A549 treated with DMSO at 1 μM for 4 hours (cell line): ENCODE results near the gene ODAPH. TPM values are rescaled to one million over a fixed set of nuclear protein-coding genes. Genes with fewer than 3 reads are reported as not detected.

ENCODE experiments used
- total RNA-seq: library from RNA; stranded (reverse); fragments of 200-300 nt; extraction: Qiagen RNA extraction; gene quantifications from 5 replicates; pipeline ENCODE4 v1.2.3, GENCODE V29; 2022; ENCODE audit warnings: low read depth

Gene ODAPH, protein sequence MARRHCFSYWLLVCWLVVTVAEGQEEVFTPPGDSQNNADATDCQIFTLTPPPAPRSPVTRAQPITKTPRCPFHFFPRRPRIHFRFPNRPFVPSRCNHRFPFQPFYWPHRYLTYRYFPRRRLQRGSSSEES
- 0.16 to 0.23 TPM (median 0.21 TPM) in 4 of 5 replicates, not detected in the other for total RNA-seq

DNA sequence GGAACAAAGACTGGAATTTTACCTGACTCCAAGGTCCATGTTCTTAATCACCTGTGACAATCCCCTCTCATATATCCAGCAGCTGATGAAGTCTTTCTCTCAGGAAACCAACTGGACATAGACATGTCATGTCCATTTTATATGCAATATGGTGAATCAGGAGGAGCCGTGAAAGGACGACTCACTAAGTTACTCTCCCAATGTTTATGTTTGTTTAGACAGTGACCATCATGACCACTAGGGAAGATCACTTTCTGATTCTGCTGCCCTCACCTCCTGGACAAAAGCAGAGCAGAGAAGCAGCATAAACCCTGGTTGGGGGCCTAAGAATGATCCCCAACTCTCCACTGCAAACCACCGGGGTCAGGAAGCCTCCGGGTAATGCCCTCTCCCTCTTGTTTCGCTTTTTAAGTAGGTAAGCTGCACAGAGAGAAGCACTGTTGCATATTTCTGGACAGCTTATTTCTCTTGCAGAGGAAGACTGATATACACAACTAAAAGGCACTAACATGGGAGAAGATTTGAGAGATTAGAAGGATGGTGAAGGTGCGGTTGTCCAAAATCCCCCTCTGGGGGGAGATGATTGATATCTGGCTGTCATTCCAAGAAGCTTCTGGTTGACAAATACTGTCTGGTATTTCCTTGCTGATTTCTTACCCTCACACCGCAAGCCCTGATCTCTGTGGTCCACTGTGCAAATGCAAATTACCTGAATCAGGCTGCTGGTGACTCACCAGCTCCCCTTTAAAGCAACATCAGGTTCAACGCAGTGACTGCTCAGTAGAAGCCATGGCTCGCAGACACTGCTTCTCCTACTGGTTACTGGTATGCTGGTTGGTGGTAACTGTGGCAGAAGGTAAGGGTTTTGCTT is at the start of gene ODAPH:
ODAPH (plus strand) TSS at position 773 of the 871 bp plus-strand sequence; CDS start at position 790, 17 bp downstream.

DNA sequence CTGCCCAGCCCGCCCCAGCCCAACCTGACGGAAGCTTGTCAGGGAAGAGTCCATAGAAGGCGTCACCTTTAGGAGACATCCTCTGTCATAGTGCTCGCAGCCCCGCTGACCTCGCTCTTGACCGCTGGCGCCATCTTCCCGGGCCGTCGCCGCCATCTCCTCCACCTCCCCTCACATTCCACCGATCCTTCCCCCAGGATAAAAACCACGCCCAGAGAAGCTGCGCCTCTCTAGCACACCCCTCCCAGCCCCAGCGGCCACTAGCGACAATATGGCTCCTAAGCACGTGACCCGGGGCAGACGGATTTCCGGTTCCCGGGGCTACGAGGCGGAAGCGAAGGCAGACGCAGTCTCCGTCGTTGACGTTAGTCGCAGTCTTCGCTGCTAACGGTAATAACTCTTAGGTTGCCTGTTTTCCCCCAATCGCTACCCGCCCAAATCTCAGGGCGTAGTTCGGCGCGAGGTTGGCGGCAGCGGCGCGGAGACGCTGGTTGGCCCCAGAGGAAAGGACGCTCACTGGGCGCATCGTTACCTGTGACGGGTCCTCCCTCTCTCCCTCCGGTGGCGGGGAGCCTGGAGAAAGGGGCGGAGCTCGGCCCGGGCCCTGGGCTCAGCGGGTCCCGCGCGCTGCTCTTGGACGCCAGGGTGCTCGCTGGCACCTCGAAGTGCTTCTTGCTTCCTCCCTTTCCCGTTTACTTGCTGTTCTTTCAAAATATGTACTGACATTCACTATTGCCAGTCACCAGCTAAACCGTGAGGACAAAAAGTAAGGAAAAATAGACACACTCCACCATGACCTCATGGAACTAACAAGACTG is 41.5 kb upstream of the ODAPH start, which contains the start of the genes RCHY1 and THAP6:
RCHY1 (minus strand) TSS at position 273 of the 818 bp plus-strand sequence; CDS start at position 156, 117 bp downstream.
THAP6 (plus strand) TSS at position 343 of the 818 bp plus-strand sequence. CDS start 980 bp downstream, outside the sequence.

Other genes with a start within 250 kb of the ODAPH start
- gene RCHY1, start 41.7 kb upstream of the ODAPH start, total RNA-seq = 13.7 to 18.0 TPM (median 15.7 TPM) in 5 replicates
- 5.1 to 7.2 TPM (median 5.9 TPM) in 5 replicates for gene THAP6, start 41.6 kb upstream of the ODAPH start, total RNA-seq
- gene CDKL2, start 74.5 kb downstream of the ODAPH start, total RNA-seq = 0.45 to 0.86 TPM (median 0.64 TPM) in 5 replicates
- 79.7 to 111 TPM (median 95.8 TPM) in 5 replicates for gene G3BP2, start 117.3 kb downstream of the ODAPH start, total RNA-seq
- 23.2 to 30.5 TPM (median 27.5 TPM) in 5 replicates for gene USO1, start 168.5 kb downstream of the ODAPH start, total RNA-seq